DOHH2 (cell line): Measurements from ENCODE around the gene AMZ1.

Source experiments
- CTCF ChIP-seq: fragments of 200-600 bp; sonication (generic); IDR thresholded peaks from one replicate; pipeline ENCODE4 v1.5.1; 2014; ENCODE audit warnings: antibody characterized with exemption, mild to moderate bottlenecking, low read depth, low read length; ENCODE audit not compliant: poor library complexity, severe bottlenecking
- EZH2phosphoT487 ChIP-seq: fragments of 200-600 bp; sonication (generic); IDR thresholded peaks from 2 replicates; pipeline ENCODE4 v1.6.1; 2017; ENCODE audit warnings: borderline replicate concordance, mild to moderate bottlenecking, antibody characterized with exemption, low read length, moderate library complexity, mixed read lengths

GRCh38 chr7:2705371-2706096 lies 17.5 kb downstream of the AMZ1 start:
- TF ChIP-seq CTCF (no peak), EZH2phosphoT487 (no peak)
